ENCODE measurements around the gene TPCN2.
A peak's percentile ranks its signal among the peaks of the same experiment; 100 is the strongest.

TPCN2 gene

DNA sequence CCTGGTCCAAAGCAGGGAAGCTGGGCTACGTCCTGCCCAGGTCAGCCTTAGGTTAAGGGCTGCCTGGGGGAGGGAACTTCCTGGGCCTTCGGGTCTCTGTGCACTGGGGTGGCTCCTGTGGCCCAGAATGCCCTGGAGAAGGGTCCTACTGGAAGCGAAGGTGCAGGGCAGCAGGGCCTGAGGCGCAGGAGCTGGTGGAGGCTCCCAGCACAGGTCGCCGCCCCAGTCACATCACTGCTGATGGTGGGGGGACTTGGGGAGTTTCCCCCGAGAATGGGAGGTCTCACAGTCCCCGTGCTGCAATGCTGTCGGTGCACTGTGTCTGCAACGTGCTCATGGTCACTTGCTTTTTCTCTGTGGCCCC is 106.2 kb downstream of the TPCN2 start:
- no peak for DNase-seq

GRCh38 chr11:69155302-69156234 is 106.8 kb downstream of the TPCN2 start, which contains the start of gene SMIM38:
TSS of gene SMIM38 (plus strand) at chr11:69155935. CDS start at chr11:69157847, 1,912 bp downstream.
- DNase-seq, result peak; percentile 10

GRCh38 chr11:69156235-69156639 is 107.5 kb downstream of the TPCN2 start:
- no peak for DNase-seq

- no peak for DNase-seq
Observed at GRCh38 chr11:69156673-69157155, 108.0 kb downstream of the TPCN2 start.

- no peak for DNase-seq
Observed at GRCh38 chr11:69157156-69157821, 108.6 kb downstream of the TPCN2 start.

GRCh38 chr11:69157822-69158231 is 109.1 kb downstream of the TPCN2 start:
- DNase-seq, result no peak

DNA sequence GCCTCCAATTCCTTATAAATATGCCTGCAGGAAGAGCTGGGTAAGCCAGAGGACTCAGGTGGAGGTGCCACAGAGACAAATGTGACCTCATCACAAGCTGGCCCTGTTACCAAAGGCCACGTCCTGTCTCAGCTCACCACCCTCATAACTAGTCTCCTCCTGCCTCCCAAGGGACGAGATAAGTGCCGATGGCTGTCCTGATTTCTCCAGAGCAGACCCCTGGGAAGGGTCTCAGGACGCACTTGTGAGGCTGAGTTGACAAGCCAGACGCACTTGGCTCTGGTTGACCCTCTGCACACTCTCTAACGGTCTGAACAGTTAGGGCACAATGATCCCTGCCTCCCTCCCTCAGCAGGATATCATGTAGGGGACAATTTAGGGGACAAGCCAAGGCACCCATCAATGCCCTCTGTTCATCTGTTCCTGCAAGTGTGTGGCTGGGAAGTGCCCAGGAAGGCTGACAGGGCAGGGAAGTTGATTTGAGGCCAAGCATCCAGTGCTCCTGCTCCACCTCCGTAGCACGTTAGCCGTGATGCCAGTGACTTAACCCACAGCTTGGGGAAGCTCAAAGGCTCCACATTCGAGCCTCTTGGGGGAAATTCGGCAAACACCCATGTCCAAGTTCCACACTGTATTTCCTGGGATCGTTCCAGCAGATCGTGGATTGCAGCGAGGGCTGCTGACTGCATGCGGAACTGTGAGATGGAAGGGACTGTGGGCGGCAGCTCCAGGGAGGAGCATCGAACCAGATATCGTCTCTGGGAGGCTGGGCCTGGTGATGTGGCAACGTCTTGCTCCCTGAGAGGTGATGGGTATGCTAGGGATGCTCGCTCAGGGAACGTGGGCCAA is 109.8 kb downstream of the TPCN2 start:
- DNase-seq, result no peak

DNA sequence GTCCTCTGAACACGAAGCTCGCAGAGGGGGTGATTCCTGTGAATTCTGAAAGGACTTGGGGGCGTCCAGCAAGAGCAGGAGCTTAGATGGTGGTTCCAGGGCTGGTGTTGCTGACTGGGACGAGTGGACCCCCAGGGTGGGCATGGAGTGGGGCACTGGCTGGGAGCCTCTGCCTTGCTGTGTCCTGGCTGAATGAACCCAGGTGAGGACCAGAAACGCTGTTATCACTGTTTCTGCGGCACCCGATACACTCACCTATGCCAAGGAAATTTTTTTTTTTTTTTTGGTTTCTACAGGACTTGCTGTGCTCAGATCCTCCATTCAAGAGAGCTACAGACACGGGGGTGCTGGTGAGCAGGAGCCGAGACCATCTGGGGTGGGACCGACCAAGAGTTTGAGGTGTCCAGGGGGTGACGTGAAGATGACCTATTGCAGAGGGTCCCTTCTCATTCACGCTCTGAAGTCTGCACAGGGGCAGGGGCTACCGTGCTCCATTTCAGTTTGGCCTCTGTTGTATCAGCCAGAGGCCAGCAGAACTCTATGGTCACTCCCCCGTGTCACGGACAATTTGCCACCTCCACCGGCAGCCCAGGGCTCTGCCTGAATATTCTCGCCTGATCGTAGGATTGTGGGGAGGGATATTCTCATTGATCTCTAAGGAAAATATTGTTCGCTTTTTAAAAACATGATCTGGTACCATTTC is 110.6 kb downstream of the TPCN2 start:
- DNase-seq, result no peak

GRCh38 chr11:69160296-69161116 is 111.8 kb downstream of the TPCN2 start:
- no peak for DNase-seq

GRCh38 chr11:69161117-69161407 is 112.3 kb downstream of the TPCN2 start:
- DNase-seq, result no peak

DNA sequence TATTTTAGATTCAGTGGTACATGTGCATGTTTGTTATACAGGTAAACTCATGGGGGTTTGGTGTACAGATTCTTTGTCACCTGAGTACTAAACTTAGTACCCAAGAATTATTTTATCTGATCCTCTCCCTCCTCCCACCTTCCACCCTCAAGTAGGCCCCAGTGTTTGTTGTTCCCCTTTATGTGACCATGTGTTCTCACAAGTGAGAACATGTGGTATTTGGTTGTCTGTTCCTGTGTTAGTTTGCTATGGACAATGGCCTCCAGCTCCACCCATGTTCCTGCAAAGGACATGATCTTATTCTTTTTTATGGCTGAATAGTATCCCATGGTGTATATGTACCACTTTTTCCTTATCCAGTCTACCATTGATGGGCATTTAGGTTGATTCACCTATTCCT is 113.8 kb downstream of the TPCN2 start:
- DNase-seq, result no peak

DNA sequence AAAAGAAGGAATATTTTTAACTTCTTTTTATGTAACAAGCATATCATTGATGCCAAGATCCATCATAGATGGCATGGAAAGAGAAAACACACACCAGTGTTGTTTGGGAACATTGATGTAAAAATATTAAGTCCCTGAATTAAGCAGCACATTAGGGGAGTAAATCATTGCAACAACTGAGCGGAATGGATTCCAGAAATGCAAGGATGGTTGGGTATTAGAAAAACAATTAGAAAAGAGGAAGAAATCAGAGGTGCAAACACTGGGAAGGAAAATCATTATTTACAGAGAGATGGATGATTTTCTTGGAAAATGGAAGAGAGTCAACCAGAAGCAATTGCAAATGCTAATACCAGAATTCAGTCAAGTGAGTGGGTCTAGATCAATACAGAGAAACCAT is 115.1 kb downstream of the TPCN2 start:
- no peak for DNase-seq

DNA sequence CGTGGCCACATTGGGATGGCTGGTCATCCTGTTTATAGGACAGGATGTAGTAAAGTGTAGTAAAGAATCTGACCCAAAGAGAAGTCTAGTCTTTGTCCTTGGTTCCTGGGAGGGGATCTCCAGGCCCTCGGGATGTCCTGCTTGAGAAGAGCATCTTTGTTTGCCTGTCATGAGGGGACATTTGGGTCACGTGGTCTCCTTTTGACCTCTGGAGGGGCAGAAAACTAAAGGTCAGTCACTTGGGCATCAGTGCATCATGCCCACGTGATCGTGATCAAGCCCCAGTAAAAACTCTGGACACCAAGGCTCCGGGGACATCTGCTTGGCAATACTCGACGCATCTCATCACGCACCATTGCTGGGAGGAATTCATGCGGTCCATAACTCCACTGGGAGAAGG is 116.1 kb downstream of the TPCN2 start:
- no peak for DNase-seq

GRCh38 chr11:69165775-69166174 is 117.0 kb downstream of the TPCN2 start:
- DNase-seq, result no peak

DNA sequence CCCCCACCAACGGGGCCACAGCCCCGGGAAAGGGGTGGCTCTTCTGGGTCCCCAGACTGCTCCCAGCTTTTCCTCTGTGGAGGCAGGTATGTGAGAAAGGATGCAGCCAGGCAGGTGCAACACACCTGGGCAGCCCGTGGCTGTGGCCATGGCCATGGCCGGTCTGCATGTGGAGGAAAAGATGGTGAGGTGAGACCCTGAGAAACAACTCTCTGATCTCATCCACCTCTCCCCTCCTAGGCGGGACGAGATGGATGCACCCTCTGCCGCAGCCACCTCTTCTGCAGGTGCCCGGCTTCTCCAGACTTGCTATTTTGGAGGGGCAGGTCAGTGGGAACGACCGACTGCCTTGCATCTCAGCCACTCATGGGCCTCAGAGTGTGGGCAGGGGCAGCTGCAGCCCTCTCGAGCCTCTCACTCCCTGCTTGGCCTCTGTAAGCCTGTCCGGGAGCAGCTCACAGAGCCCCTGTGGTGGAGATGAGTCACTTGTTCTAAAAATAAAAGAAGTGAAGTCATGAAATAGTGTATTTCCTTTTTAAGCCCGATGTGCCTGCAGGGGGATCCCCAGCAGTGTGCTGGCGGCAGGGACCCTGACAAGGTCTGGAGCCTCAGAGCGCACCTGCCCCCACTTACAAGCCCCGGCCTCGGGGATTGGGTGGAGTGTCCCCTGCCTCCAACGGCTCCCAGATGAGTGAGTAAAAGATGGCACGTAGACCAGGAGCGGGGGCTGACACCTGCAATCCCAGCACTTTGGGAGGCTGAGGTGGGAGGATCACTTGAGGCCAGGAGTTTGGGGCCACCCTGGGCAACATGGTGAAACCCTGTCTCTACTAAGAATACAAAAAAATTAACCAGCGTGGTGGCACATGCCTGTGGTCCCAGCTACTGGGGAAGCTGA is 117.7 kb downstream of the TPCN2 start:
- peak; percentile 76 for DNase-seq

DNA sequence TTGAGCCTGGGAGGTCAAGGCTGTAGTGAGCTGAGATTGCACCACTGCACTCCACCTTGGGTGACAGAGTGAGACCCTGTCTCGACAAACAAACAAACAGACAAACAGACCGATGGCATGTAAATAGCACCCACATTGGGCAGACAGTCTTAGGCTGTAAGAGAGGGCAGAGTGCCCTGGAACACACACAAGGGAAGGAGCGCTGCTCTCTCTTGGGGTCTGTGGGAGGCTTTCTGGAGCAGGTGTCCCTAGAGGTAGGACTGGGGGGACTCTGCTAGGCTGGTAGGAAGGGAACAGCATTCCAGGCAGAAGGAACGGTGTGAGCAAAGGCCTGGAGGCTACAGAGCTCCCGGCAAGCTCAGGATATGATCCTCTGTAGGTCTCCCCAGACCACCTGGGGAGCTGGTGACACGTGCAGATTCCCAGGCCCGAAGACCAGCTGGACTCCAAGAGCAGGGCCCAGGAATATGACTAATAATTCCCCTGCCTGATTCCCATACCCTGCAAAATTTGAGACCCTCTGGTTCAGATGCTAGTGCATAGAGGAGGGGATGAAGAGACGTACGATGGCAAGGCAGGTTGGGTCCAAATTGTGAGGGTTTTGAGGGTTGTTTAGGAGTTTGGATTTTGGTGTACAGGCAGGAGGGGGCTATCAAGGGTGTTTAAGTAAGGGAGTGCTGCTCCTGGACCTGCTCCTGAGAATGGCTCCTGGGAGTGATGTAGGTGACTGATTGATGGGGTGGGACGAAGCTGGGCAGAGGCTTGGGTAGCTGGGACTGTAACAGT is 118.6 kb downstream of the TPCN2 start:
- no peak for DNase-seq

DNA sequence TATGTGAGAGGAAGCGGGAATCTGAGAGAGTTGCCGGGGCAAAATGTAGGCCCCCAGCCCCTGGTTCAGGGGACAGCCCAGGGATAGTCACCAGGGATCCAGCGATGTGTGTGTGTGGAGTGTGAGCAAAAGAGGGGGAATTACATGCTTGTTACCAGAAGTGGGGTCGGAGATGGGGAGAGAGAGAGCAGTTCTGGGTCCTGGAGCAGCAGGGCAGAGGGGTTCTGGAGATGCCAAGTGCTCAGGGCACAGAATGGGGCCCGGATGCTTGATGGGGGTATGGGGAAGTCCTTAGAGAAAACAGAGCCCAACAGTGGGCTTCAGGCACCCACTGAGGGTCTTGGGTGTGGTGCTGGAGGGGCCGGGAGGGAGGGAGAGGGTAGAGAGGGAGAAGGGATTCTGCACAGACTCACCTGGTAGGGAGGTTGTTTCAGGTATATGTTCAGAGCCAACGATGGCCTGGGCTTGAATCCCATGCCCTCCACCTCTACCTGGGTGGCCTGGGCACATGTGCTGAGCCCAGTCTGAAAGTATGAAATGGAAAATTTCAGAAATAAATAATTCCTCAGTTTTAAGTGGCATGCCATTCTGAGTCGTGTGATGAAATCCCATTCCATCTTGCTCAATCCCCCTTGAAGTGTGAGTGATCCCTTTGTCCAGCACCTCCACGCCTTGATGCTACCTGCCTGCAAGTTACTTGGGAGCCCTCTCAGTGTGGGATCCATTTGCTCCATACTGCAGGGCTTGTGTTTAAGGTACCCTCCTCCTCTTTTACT is 119.4 kb downstream of the TPCN2 start:
- no peak for DNase-seq

GRCh38 chr11:69169479-69169878 is 120.7 kb downstream of the TPCN2 start:
- DNase-seq, result no peak

DNA sequence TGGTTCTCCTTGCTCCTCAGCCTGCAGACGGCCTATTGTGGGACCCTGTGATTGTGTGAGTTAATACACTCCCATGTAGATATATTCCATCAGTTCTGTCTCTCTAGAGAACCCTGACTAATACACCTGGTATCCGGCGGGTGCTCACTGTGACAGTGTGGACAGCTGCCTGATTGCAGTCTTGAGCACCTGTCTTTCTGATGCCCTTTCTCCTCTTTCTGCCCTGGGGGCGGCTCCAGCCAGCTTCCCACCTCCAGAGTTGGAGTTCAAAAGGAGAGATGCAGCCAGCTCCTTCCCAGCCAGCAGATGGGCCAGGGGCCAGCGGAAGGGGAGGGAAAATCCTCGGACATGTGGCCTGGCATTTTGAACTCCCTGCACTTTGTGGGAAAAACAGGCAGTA is 122.0 kb downstream of the TPCN2 start:
- DNase-seq, result no peak
